ENCODE measurements around the gene RNF111.
A peak's percentile ranks its signal among the peaks of the same experiment; 100 is the strongest.

The RNF111 gene

DNA sequence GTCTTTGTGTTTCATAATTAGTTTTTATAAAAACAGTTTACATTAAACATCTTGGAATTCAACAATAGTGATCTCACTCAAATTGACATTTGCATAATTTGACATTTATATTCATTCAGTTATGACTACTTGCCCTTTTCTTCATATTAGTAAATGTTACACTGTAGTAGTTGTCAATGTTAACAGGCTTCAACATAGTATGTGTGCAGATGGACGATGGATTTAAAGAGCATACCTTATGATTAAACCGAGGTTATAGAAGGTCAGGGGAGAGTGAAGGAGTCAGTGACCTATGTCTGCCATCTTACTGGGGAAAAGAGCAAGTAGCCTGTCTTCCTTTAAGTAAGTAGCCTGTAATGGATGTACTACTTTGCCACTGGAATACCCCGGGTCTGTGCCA is 109.0 kb downstream of the RNF111 start:
- Histone ChIP-seq H3K27ac (ENCODE audit: insufficient read depth, low read length, poor library complexity, severe bottlenecking) (no peak overlapping the region), H3K9me3 (ENCODE audit: control insufficient read depth, low read length) (no peaks in the 10 kb centered on the region), H3K36me3 (ENCODE audit: control insufficient read depth, insufficient read depth, low read length) (peaks cover 38% of the 10 kb centered on the region), H3K27me3 (replicated peaks; ENCODE audit: control insufficient read depth, insufficient read depth, low read length, poor library complexity, severe bottlenecking) (no peaks in the 10 kb centered on the region), H3K4me1 (ENCODE audit: control insufficient read depth, insufficient read depth, low read length, poor library complexity, severe bottlenecking) (no peaks in the 10 kb centered on the region), H3K4me3 (ENCODE audit: insufficient read depth, low read depth, low read length, poor library complexity, severe bottlenecking) (no peak overlapping the region)
- no peak for DNase-seq

DNA sequence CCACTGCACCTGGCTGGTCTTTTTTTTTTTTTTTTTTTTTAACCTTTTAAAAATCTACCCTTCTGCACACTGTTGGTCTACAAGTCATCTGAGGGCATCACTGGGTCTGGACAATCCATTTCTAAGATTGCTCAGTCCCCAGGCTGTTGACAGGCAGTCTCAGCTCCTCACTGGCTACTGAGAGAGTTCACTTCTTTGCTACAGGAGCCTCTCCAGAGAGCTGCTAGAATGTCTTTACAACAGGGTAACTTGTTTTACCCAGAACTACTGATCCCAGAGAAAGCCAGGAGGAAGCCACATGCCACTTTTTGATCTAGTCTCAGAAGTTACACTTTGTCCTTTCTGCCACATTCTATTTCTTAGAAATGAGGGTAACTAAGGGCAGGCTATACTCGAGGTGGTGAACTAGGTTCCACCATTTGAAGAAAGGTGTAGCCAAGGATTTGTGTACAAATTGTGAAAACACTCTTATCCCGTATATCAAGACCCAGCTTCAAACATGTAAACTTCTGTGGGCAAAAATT is 111.8 kb downstream of the RNF111 start:
- no peaks in the 10 kb centered on the region for H3K27me3 ChIP-seq (replicated peaks; ENCODE audit: control insufficient read depth, insufficient read depth, low read length, poor library complexity, severe bottlenecking)
- DNase-seq: no peak
- no peaks in the 10 kb centered on the region for H3K9me3 ChIP-seq (ENCODE audit: control insufficient read depth, low read length)
- H3K4me1 ChIP-seq (ENCODE audit: control insufficient read depth, insufficient read depth, low read length, poor library complexity, severe bottlenecking): peaks cover 1% of the 10 kb centered on the region
- H3K36me3 ChIP-seq (ENCODE audit: control insufficient read depth, insufficient read depth, low read length): peaks cover 21% of the 10 kb centered on the region
- no peak overlapping the region for H3K4me3 ChIP-seq (ENCODE audit: insufficient read depth, low read depth, low read length, poor library complexity, severe bottlenecking)
- no peak overlapping the region for H3K27ac ChIP-seq (ENCODE audit: insufficient read depth, low read length, poor library complexity, severe bottlenecking)

DNA sequence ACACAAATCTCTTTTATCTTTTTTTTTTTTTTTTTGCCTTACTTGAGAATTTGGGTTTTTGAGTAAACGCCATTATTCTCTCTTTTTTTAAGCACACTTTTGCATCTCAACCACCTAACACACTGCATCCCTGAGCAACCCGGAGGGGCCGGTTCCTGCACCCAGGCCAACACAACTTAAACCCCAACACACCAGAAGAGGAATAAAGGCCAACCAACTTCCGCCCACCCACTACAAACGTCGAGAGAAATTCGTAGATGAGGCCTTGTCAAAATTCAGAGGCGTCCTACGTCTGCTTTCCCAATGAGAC is 117.1 kb downstream of the RNF111 start:
- peak overlapping the region; percentile 71 for H3K4me3 ChIP-seq (ENCODE audit: insufficient read depth, low read depth, low read length, poor library complexity, severe bottlenecking)
- no peaks in the 10 kb centered on the region for H3K9me3 ChIP-seq (ENCODE audit: control insufficient read depth, low read length)
- no peak for DNase-seq
- H3K36me3 ChIP-seq (ENCODE audit: control insufficient read depth, insufficient read depth, low read length): no peaks in the 10 kb centered on the region
- no peaks in the 10 kb centered on the region for H3K27me3 ChIP-seq (replicated peaks; ENCODE audit: control insufficient read depth, insufficient read depth, low read length, poor library complexity, severe bottlenecking)
- H3K4me1 ChIP-seq (ENCODE audit: control insufficient read depth, insufficient read depth, low read length, poor library complexity, severe bottlenecking): peaks cover 6% of the 10 kb centered on the region
- peak overlapping the region; percentile 71 for H3K27ac ChIP-seq (ENCODE audit: insufficient read depth, low read length, poor library complexity, severe bottlenecking)

- Histone ChIP-seq H3K27me3 (replicated peaks; ENCODE audit: control insufficient read depth, insufficient read depth, low read length, poor library complexity, severe bottlenecking) (no peaks in the 10 kb centered on the region), H3K27ac (ENCODE audit: insufficient read depth, low read length, poor library complexity, severe bottlenecking) (peak within 1 kb of the TSS; percentile 71), H3K4me3 (ENCODE audit: insufficient read depth, low read depth, low read length, poor library complexity, severe bottlenecking) (peak within 1 kb of the TSS; percentile 71), H3K9me3 (ENCODE audit: control insufficient read depth, low read length) (no peaks in the 10 kb centered on the region), H3K4me1 (ENCODE audit: control insufficient read depth, insufficient read depth, low read length, poor library complexity, severe bottlenecking) (peaks cover 6% of the 10 kb centered on the region), H3K36me3 (ENCODE audit: control insufficient read depth, insufficient read depth, low read length) (no peaks in the 10 kb centered on the region)
- peak; percentile 71 to 80 (median 77) for DNase-seq
Observed at GRCh38 chr15:59104912-59105732, 117.7 kb downstream of the RNF111 start, which contains the start of gene CCNB2. Gene CCNB2, plus strand, starts transcription at chr15:59105146. Its CDS starts 123 bp downstream, at chr15:59105269.

- no peak for DNase-seq
- Histone ChIP-seq H3K36me3 (ENCODE audit: control insufficient read depth, insufficient read depth, low read length) (no peaks in the 10 kb centered on the region), H3K4me3 (ENCODE audit: insufficient read depth, low read depth, low read length, poor library complexity, severe bottlenecking) (no peak overlapping the region), H3K9me3 (ENCODE audit: control insufficient read depth, low read length) (no peaks in the 10 kb centered on the region), H3K4me1 (ENCODE audit: control insufficient read depth, insufficient read depth, low read length, poor library complexity, severe bottlenecking) (peaks cover 6% of the 10 kb centered on the region), H3K27me3 (replicated peaks; ENCODE audit: control insufficient read depth, insufficient read depth, low read length, poor library complexity, severe bottlenecking) (no peaks in the 10 kb centered on the region), H3K27ac (ENCODE audit: insufficient read depth, low read length, poor library complexity, severe bottlenecking) (no peak overlapping the region)
Observed at GRCh38 chr15:59105854-59106253, 118.4 kb downstream of the RNF111 start.

DNA sequence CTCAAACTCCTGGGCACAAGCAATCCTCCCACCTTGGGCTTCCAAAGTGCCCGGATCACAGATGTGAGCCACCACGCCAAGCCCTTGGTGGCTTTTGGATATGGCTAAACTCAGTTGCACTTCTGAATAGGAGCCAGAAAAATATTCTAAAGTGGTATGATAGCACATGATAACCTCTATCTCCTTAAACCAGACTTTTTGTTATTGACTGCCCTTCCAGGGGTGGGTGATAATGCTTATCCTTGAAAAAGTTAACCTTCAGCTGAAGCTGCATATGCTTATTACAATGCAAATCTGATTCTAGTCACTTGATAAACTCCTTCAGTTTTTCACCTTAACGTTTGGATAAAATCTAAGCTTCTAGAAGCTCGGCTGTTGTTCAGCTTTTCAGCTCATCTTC is 123.8 kb downstream of the RNF111 start:
- H3K36me3 ChIP-seq (ENCODE audit: control insufficient read depth, insufficient read depth, low read length): no peaks in the 10 kb centered on the region

DNA sequence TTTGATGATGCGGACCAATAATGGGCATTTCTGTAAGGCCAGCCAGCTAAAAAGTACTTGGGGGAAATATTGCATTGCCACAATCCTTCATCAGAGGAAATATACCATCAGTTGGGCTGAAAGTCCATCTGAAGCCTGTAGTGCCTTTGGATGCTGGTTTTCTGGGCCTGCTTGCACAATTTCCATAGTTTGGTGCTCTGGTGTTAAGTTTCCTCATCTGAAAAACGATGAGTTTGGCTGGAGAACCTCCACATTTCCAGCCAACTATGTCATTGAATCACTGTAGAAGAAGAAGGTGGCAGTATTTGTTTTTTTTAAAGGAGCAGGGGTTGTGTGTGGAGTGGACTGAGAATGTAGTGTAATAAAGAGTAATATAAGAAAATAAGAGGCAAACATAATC is 127.6 kb downstream of the RNF111 start:
- DNase-seq: no peak
- Histone ChIP-seq H3K9me3 (ENCODE audit: control insufficient read depth, low read length) (no peaks in the 10 kb centered on the region), H3K4me1 (ENCODE audit: control insufficient read depth, insufficient read depth, low read length, poor library complexity, severe bottlenecking) (no peaks in the 10 kb centered on the region), H3K27ac (ENCODE audit: insufficient read depth, low read length, poor library complexity, severe bottlenecking) (no peak overlapping the region), H3K4me3 (ENCODE audit: insufficient read depth, low read depth, low read length, poor library complexity, severe bottlenecking) (no peak overlapping the region), H3K36me3 (ENCODE audit: control insufficient read depth, insufficient read depth, low read length) (no peaks in the 10 kb centered on the region), H3K27me3 (replicated peaks; ENCODE audit: control insufficient read depth, insufficient read depth, low read length, poor library complexity, severe bottlenecking) (no peaks in the 10 kb centered on the region)

More for the DNA sequence above, 123.8 kb downstream of the RNF111 start:
- H3K27me3 ChIP-seq (replicated peaks; ENCODE audit: control insufficient read depth, insufficient read depth, low read length, poor library complexity, severe bottlenecking): no peaks in the 10 kb centered on the region
- H3K9me3 ChIP-seq (ENCODE audit: control insufficient read depth, low read length): no peaks in the 10 kb centered on the region
- no peak overlapping the region for H3K27ac ChIP-seq (ENCODE audit: insufficient read depth, low read length, poor library complexity, severe bottlenecking)
- no peak for DNase-seq
- H3K4me1 ChIP-seq (ENCODE audit: control insufficient read depth, insufficient read depth, low read length, poor library complexity, severe bottlenecking): no peaks in the 10 kb centered on the region
- H3K4me3 ChIP-seq (ENCODE audit: insufficient read depth, low read depth, low read length, poor library complexity, severe bottlenecking): no peak overlapping the region

DNA sequence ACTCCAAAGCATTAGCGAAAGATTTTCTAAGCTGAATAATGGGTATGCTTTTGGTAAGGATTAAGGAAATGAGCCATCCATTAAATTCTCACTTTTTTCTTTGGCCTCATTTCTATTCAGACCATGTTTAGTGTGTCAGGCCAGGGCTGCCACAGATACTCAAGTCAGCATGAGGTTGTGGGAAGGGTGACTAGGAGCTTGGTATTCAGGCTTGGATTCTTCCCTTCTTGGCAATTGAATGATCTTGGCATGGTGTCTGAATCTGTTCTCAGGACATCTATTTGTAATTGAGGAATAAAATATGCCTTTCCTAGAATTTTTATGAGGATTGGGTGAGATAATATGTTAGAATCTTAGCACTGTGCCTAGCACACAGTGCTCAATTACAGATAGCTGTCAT is 128.7 kb downstream of the RNF111 start:
- no peaks in the 10 kb centered on the region for H3K36me3 ChIP-seq (ENCODE audit: control insufficient read depth, insufficient read depth, low read length)
- no peak for DNase-seq

DNA sequence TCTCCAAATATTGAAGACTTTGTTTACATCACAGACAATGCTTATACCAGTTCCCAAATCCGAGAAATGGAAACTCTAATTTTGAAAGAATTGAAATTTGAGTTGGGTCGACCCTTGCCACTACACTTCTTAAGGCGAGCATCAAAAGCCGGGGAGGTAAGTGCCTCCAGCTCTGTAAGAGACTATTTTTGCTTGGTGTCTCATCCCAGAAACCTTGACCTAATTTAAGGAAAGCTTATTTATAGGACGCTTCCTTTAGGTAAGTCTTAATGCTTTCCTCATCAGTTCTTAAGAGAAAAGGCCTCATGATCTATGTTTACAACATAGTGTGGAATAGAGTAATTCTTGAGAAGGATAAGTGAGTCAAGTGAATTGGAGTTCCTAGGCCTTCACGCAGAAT is 129.3 kb downstream of the RNF111 start:
- no peak overlapping the region for H3K4me3 ChIP-seq (ENCODE audit: insufficient read depth, low read depth, low read length, poor library complexity, severe bottlenecking)
- H3K27me3 ChIP-seq (replicated peaks; ENCODE audit: control insufficient read depth, insufficient read depth, low read length, poor library complexity, severe bottlenecking): no peaks in the 10 kb centered on the region
- H3K4me1 ChIP-seq (ENCODE audit: control insufficient read depth, insufficient read depth, low read length, poor library complexity, severe bottlenecking): no peaks in the 10 kb centered on the region
- no peak for DNase-seq
- no peak overlapping the region for H3K27ac ChIP-seq (ENCODE audit: insufficient read depth, low read length, poor library complexity, severe bottlenecking)
- H3K36me3 ChIP-seq (ENCODE audit: control insufficient read depth, insufficient read depth, low read length): no peaks in the 10 kb centered on the region
- H3K9me3 ChIP-seq (ENCODE audit: control insufficient read depth, low read length): no peaks in the 10 kb centered on the region

More for the DNA sequence above, 128.7 kb downstream of the RNF111 start:
- Histone ChIP-seq H3K27ac (ENCODE audit: insufficient read depth, low read length, poor library complexity, severe bottlenecking) (no peak overlapping the region), H3K9me3 (ENCODE audit: control insufficient read depth, low read length) (no peaks in the 10 kb centered on the region), H3K27me3 (replicated peaks; ENCODE audit: control insufficient read depth, insufficient read depth, low read length, poor library complexity, severe bottlenecking) (no peaks in the 10 kb centered on the region), H3K4me1 (ENCODE audit: control insufficient read depth, insufficient read depth, low read length, poor library complexity, severe bottlenecking) (no peaks in the 10 kb centered on the region), H3K4me3 (ENCODE audit: insufficient read depth, low read depth, low read length, poor library complexity, severe bottlenecking) (no peak overlapping the region)

GRCh38 chr15:59119625-59120024 is 132.2 kb downstream of the RNF111 start:
- no peaks in the 10 kb centered on the region for H3K9me3 ChIP-seq (ENCODE audit: control insufficient read depth, low read length)
- no peak overlapping the region for H3K4me3 ChIP-seq (ENCODE audit: insufficient read depth, low read depth, low read length, poor library complexity, severe bottlenecking)
- no peaks in the 10 kb centered on the region for H3K4me1 ChIP-seq (ENCODE audit: control insufficient read depth, insufficient read depth, low read length, poor library complexity, severe bottlenecking)
- no peaks in the 10 kb centered on the region for H3K36me3 ChIP-seq (ENCODE audit: control insufficient read depth, insufficient read depth, low read length)
- H3K27ac ChIP-seq (ENCODE audit: insufficient read depth, low read length, poor library complexity, severe bottlenecking): no peak overlapping the region
- no peak for DNase-seq
- H3K27me3 ChIP-seq (replicated peaks; ENCODE audit: control insufficient read depth, insufficient read depth, low read length, poor library complexity, severe bottlenecking): no peaks in the 10 kb centered on the region

All from effector memory CD4-positive, alpha-beta T cell (primary cell).